ENCODE results near the gene WWC2.

GRCh38 chr4:183147983-183148382 is 48.9 kb downstream of the WWC2 start:
- TF ChIP-seq CTCF (IDR thresholded peaks at IDR 0.05) (no peak), POLR2A (IDR thresholded peaks at IDR 0.05; ENCODE audit: low read depth) (no peak), POLR2AphosphoS5 (IDR thresholded peaks at IDR 0.05) (no peak)

Data from esophagus muscularis mucosa (tissue), 3 donors.